Keratinocyte (primary cell): ENCODE measurements around the gene MICAL2.

ENCODE experiments used
- CTCF ChIP-seq, 3 experiments: IDR thresholded peaks in 1 of 3; conservative IDR thresholded peaks in 1 of 3; optimal IDR thresholded peaks in 1 of 3; 2 replicates in 2 of 3; 3 replicates in 1 of 3; pipeline versions ENCODE3 to v1.5.1; 2011; ENCODE audit warnings: low read length in 3 of 3, mild to moderate bottlenecking in 3 of 3, moderate library complexity in 2 of 3, control low read depth in 1 of 3, inconsistent platforms in 1 of 3; ENCODE audit not compliant: insufficient read depth in 2 of 3; ENCODE audit errors: extremely low read depth in 1 of 3
- EZH2 ChIP-seq: IDR thresholded peaks from one replicate; pipeline ENCODE4 v1.6.1; 2012; ENCODE audit warnings: inconsistent platforms, mild to moderate bottlenecking, low read length, moderate library complexity

DNA sequence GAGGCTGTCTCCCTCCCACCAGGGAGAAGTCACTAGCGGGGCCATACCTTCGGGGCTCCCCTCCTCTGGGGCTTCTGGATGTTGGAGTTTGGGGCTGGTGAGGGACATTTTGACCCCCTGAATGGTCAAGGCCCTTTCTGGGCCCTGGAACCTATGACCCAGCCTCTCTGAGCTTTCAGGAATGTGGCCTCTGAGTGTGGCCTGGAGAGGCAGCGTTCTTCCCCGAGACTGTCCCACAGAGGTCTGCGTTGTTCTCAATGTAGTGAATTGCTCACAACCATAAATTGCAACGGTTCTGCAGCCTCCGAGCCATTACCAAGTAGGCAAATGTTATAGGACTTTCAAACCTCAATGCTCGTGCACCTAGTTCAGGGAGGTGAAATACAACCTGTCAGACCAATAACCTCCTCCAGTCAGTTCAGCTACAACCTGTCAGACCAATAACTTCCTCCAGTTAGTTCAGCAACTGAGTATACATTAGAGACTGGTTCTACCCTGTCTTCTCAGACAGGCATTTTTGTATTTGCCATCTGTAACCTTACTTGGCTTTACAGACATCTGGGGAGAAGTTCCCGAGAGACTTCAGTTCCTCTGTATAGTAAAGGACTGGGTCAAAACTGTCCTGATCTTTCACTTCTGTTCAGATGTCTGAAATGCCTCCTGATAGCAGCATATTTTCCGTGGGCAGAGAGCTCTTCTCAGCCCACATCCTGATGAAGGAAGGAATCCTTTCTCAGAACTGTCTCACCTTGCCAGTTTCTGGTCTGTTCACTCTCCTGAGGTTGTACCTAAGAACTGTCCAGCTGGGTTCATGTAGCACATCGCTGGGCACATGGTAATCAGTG is 34.2 kb downstream of the MICAL2 start:
- TF ChIP-seq CTCF (optimal IDR thresholded peaks at IDR 0.05 in 1 of 3, IDR thresholded peaks at IDR 0.05 in 1 of 3, conservative IDR thresholded peaks at IDR 0.05 in 1 of 3; ENCODE audit: extremely low read depth in 1 of 3, insufficient read depth in 2 of 3, low read length in 3 of 3) (no peak), EZH2 (no peak)
